ENCODE results near the gene CAMKK2. TPM values are rescaled to one million over a fixed set of nuclear protein-coding genes. Genes with fewer than 3 reads are reported as not detected.

Gene CAMKK2
- total and polyA plus RNA-seq, 2 donors (not counting 1 experiment from before 2014, with no cell fraction given), result 19.3 to 26.4 TPM

DNA sequence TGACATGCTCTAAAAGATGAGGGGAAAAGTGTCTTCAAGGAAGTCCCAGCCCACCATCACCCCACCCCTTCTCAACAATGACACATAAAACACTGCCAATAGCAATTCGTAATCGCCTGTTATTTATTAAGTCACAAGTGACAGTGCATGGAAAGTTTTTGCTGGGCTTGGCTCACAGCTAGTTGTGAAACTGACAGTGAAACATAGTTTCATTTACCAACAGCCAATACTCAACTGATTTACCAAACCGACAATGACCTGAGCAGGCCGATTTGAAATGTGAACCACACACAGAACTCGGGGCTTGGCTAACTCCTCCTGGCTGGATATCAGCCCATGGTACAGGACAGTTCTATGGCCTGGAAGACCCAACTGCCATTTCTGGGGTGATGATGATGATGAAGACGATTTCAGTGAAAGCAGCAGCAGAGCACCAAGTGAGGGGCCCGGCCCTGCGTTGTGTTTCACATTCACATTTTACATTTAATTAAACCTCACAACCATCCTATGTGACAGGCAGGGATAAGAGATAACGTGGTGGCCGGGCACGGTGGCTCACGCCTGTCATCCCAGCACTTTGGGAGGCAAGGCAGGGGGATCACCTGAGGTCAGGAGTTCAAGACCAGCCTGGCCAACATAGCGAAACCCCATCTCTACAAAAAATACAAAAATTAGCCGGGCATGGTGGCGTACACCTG, 42.7 kb downstream of the CAMKK2 start:
- H3K9ac ChIP-seq (ENCODE audit: insufficient read depth, low read length), result no peak overlapping the region
- no peak overlapping the region for H3K27ac ChIP-seq (ENCODE audit: insufficient read depth, low read length)
- H3K4me1 ChIP-seq (ENCODE audit: control insufficient read depth, extremely low read depth, insufficient read depth, low read length), result no peaks in the 10 kb centered on the region
- H3K4me2 ChIP-seq (ENCODE audit: extremely low read depth, insufficient read depth, low read length), result no peak overlapping the region
- H3K4me3 ChIP-seq (replicated peaks in 1 of 4; ENCODE audit: control extremely low read depth in 1 of 4, insufficient read depth in 1 of 4, low read depth in 3 of 4, low read length in 4 of 4), result no peak overlapping the region
- no peaks in the 10 kb centered on the region for H3K9me3 ChIP-seq (ENCODE audit: control insufficient read depth, insufficient read depth, low read depth, low read length)
- H2AFZ ChIP-seq (ENCODE audit: low read length), result no peak overlapping the region
- no peak for DNase-seq (ENCODE audit: low read depth in 2 of 2)
- H3K36me3 ChIP-seq (ENCODE audit: control insufficient read depth, insufficient read depth, low read length), result peaks cover 18% of the 10 kb centered on the region
- no peaks in the 10 kb centered on the region for H3K27me3 ChIP-seq (ENCODE audit: control insufficient read depth, insufficient read depth, low read length)
- H3K79me2 ChIP-seq (ENCODE audit: control insufficient read depth, insufficient read depth, low read length), result no peaks in the 10 kb centered on the region
- H4K20me1 ChIP-seq (ENCODE audit: control insufficient read depth, extremely low read depth, insufficient read depth, low read length), result no peaks in the 10 kb centered on the region
- TF ChIP-seq, protein P1, sequence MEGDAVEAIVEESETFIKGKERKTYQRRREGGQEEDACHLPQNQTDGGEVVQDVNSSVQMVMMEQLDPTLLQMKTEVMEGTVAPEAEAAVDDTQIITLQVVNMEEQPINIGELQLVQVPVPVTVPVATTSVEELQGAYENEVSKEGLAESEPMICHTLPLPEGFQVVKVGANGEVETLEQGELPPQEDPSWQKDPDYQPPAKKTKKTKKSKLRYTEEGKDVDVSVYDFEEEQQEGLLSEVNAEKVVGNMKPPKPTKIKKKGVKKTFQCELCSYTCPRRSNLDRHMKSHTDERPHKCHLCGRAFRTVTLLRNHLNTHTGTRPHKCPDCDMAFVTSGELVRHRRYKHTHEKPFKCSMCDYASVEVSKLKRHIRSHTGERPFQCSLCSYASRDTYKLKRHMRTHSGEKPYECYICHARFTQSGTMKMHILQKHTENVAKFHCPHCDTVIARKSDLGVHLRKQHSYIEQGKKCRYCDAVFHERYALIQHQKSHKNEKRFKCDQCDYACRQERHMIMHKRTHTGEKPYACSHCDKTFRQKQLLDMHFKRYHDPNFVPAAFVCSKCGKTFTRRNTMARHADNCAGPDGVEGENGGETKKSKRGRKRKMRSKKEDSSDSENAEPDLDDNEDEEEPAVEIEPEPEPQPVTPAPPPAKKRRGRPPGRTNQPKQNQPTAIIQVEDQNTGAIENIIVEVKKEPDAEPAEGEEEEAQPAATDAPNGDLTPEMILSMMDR (conservative IDR thresholded peaks at IDR 0.05 in 1 of 2, IDR thresholded peaks at IDR 0.05 in 1 of 2; ENCODE audit: low read depth in 1 of 2, low read length in 2 of 2), result no peak
- TF ChIP-seq EZH2 (IDR thresholded peaks at IDR 0.05; ENCODE audit: low read length, missing control alignments), result no peak

DNA sequence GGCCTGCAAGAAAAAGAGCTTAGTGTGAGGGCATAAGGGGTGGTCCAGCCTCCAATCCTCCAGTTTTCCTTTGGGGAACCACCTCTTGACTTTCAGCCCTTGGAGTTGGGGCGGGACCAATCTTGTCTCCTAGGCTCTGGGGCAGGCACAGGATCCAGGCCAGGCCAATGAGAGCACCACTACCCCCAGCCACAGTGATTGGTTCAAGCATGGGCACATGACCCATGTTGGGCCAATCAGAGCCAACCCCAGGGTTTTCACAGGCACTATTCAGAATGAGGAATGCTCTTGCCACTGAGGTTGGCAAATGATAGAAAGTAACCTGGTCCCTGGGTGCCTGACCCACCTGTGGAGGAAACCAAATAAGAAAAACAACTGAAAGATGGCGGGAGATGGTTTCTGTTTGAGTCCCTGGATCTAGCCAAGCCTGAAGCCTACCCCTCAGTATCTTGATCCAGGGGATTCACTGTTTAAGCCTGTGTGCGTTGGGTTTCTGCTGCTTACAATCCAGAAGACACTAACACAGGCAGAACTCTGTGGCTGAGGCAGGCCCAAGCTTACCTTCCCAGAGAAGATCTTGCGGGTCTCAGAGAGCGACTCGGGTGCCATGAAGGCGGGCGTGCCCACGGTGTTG, 43.7 kb downstream of the CAMKK2 start:
- no peak overlapping the region for H3K9ac ChIP-seq (ENCODE audit: insufficient read depth, low read length)
- TF ChIP-seq, protein P1 (conservative IDR thresholded peaks at IDR 0.05 in 1 of 2, IDR thresholded peaks at IDR 0.05 in 1 of 2; ENCODE audit: low read depth in 1 of 2, low read length in 2 of 2), result no peak
- TF ChIP-seq EZH2 (IDR thresholded peaks at IDR 0.05; ENCODE audit: low read length, missing control alignments), result no peak
- peaks cover 22% of the 10 kb centered on the region for H3K36me3 ChIP-seq (ENCODE audit: control insufficient read depth, insufficient read depth, low read length)
- no peak overlapping the region for H3K27ac ChIP-seq (ENCODE audit: insufficient read depth, low read length)
- no peaks in the 10 kb centered on the region for H3K27me3 ChIP-seq (ENCODE audit: control insufficient read depth, insufficient read depth, low read length)
- H3K9me3 ChIP-seq (ENCODE audit: control insufficient read depth, insufficient read depth, low read depth, low read length), result no peaks in the 10 kb centered on the region
- no peak overlapping the region for H3K4me3 ChIP-seq (replicated peaks in 1 of 4; ENCODE audit: control extremely low read depth in 1 of 4, insufficient read depth in 1 of 4, low read depth in 3 of 4, low read length in 4 of 4)
- H4K20me1 ChIP-seq (ENCODE audit: control insufficient read depth, extremely low read depth, insufficient read depth, low read length), result no peaks in the 10 kb centered on the region
- DNase-seq (ENCODE audit: low read depth in 2 of 2), result no peak
- no peak overlapping the region for H3K4me2 ChIP-seq (ENCODE audit: extremely low read depth, insufficient read depth, low read length)
- no peaks in the 10 kb centered on the region for H3K79me2 ChIP-seq (ENCODE audit: control insufficient read depth, insufficient read depth, low read length)
- no peak overlapping the region for H2AFZ ChIP-seq (ENCODE audit: low read length)
- H3K4me1 ChIP-seq (ENCODE audit: control insufficient read depth, extremely low read depth, insufficient read depth, low read length), result no peaks in the 10 kb centered on the region

DNA sequence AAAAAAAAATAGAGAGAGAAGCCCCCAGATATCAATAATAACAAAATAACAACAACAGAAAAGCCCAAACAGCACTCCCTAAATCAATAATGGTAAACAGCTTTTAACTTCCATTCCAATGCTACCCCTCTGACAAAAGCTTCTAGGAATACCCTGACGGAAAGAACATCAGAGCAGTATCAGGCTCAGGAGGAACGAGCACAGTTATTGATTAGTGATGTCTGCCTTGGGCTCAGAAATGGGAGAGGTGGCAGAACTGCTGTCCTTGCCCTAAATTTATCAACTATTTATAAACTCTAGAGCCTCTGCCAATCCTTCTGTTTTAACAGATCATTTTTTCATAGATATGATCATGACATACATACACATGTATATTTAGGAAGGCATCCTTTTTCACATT, 44.7 kb downstream of the CAMKK2 start:
- H3K9ac ChIP-seq (ENCODE audit: insufficient read depth, low read length), result no peak overlapping the region
- no peaks in the 10 kb centered on the region for H3K4me1 ChIP-seq (ENCODE audit: control insufficient read depth, extremely low read depth, insufficient read depth, low read length)
- H3K4me3 ChIP-seq (replicated peaks in 1 of 4; ENCODE audit: control extremely low read depth in 1 of 4, insufficient read depth in 1 of 4, low read depth in 3 of 4, low read length in 4 of 4), result no peak overlapping the region
- H3K36me3 ChIP-seq (ENCODE audit: control insufficient read depth, insufficient read depth, low read length), result peaks cover 22% of the 10 kb centered on the region
- no peaks in the 10 kb centered on the region for H4K20me1 ChIP-seq (ENCODE audit: control insufficient read depth, extremely low read depth, insufficient read depth, low read length)
- no peaks in the 10 kb centered on the region for H3K27me3 ChIP-seq (ENCODE audit: control insufficient read depth, insufficient read depth, low read length)
- no peak overlapping the region for H3K27ac ChIP-seq (ENCODE audit: insufficient read depth, low read length)
- no peak for TF ChIP-seq EZH2 (IDR thresholded peaks at IDR 0.05; ENCODE audit: low read length, missing control alignments)
- TF ChIP-seq, protein P1 (conservative IDR thresholded peaks at IDR 0.05 in 1 of 2, IDR thresholded peaks at IDR 0.05 in 1 of 2; ENCODE audit: low read depth in 1 of 2, low read length in 2 of 2), result no peak
- no peak for DNase-seq (ENCODE audit: low read depth in 2 of 2)
- H3K9me3 ChIP-seq (ENCODE audit: control insufficient read depth, insufficient read depth, low read depth, low read length), result no peaks in the 10 kb centered on the region
- no peak overlapping the region for H2AFZ ChIP-seq (ENCODE audit: low read length)
- no peak overlapping the region for H3K4me2 ChIP-seq (ENCODE audit: extremely low read depth, insufficient read depth, low read length)
- H3K79me2 ChIP-seq (ENCODE audit: control insufficient read depth, insufficient read depth, low read length), result no peaks in the 10 kb centered on the region

Measured in fibroblast of lung (primary cell).